ENCODE measurements around the gene PPM1E.

- TF ChIP-seq, protein P1, sequence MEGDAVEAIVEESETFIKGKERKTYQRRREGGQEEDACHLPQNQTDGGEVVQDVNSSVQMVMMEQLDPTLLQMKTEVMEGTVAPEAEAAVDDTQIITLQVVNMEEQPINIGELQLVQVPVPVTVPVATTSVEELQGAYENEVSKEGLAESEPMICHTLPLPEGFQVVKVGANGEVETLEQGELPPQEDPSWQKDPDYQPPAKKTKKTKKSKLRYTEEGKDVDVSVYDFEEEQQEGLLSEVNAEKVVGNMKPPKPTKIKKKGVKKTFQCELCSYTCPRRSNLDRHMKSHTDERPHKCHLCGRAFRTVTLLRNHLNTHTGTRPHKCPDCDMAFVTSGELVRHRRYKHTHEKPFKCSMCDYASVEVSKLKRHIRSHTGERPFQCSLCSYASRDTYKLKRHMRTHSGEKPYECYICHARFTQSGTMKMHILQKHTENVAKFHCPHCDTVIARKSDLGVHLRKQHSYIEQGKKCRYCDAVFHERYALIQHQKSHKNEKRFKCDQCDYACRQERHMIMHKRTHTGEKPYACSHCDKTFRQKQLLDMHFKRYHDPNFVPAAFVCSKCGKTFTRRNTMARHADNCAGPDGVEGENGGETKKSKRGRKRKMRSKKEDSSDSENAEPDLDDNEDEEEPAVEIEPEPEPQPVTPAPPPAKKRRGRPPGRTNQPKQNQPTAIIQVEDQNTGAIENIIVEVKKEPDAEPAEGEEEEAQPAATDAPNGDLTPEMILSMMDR (conservative IDR thresholded peaks at IDR 0.05; ENCODE audit: low read length): no peak
- TF ChIP-seq EZH2phosphoT487 (IDR thresholded peaks at IDR 0.05; ENCODE audit: borderline replicate concordance): no peak
These were observed 252.3 kb downstream of the PPM1E start for GRCh38 chr17:59007995-59008394.

Data from Loucy (cell line).